HepG2 (cell line): ENCODE measurements around the gene USP25.

Source experiments
- EHMT2 ChIP-seq: fragments of 200-600 bp; sonication (generic); IDR thresholded peaks from 2 replicates; pipeline ENCODE4 v1.7.0; 2017; ENCODE audit warnings: antibody characterized with exemption, low read depth, low read length, borderline replicate concordance
- FOXP1 ChIP-seq, 2 experiments: fragments of 450-650 bp in 1 of 2; IDR thresholded peaks; 2 replicates each; pipeline ENCODE4 v1.6.1; 2017 to 2018; ENCODE audit warnings: antibody characterized with exemption in 1 of 2
- MYC ChIP-seq: sonication (generic); formaldehyde crosslinking; IDR thresholded peaks from 2 replicates; pipeline ENCODE4 v1.9.0; 2021; ENCODE audit warnings: missing genetic modification reagents, borderline replicate concordance
- NONO ChIP-seq, 2 experiments: fragments of 450-650 bp in 1 of 2; sonication (generic) in 1 of 2; formaldehyde crosslinking in 1 of 2; IDR thresholded peaks in 1 of 2; conservative IDR thresholded peaks in 1 of 2; 2 replicates each; pipeline versions ENCODE4 v1.6.1 to v1.8.0; 2017 to 2022; ENCODE audit warnings: mild to moderate bottlenecking in 1 of 2, missing genetic modification reagents in 1 of 2, moderate library complexity in 1 of 2
- PATZ1 ChIP-seq: sonication (generic); formaldehyde crosslinking; IDR thresholded peaks from 2 replicates; pipeline ENCODE4 v1.4.0; 2020; ENCODE audit warnings: missing genetic modification reagents
- SRSF9 ChIP-seq: fragments of 200-400 bp; formaldehyde crosslinking; IDR thresholded peaks from 2 replicates; pipeline ENCODE4 v1.6.1; 2018; ENCODE audit warnings: borderline replicate concordance, mild to moderate bottlenecking, low read depth, low read length; ENCODE audit not compliant: insufficient read depth, poor library complexity, severe bottlenecking
- U2AF1 ChIP-seq: fragments of 200-400 bp; formaldehyde crosslinking; optimal IDR thresholded peaks from 2 replicates; pipeline ENCODE3; 2017; ENCODE audit warnings: mild to moderate bottlenecking, low read depth, low read length
- ZNF34 ChIP-seq: sonication (generic); formaldehyde crosslinking; IDR thresholded peaks from 2 replicates; pipeline ENCODE4 v1.4.0; 2020; ENCODE audit warnings: mild to moderate bottlenecking, missing genetic modification reagents, borderline replicate concordance

- TF ChIP-seq PATZ1 (CRISPR knock-in tag), result peak; percentile 25; the same call in 1 of the 2 replicates
- no peak for TF ChIP-seq EHMT2
- no peak for TF ChIP-seq NONO (IDR thresholded peaks at IDR 0.05)
- TF ChIP-seq NONO (CRISPR knock-in tag; conservative IDR thresholded peaks at IDR 0.05), result peak; percentile 54
- no peak for TF ChIP-seq U2AF1
- peak; percentile 29; the same call in 1 of the 2 replicates for TF ChIP-seq MYC (CRISPR knock-in tag)
- no peak for TF ChIP-seq ZNF34 (CRISPR knock-in tag)
- TF ChIP-seq SRSF9, result no peak
- TF ChIP-seq FOXP1 (IDR thresholded peaks at IDR 0.05), result no peak
- TF ChIP-seq FOXP1 (CRISPR knock-in tag; IDR thresholded peaks at IDR 0.05), result no peak
These were observed at the start of gene USP25 for GRCh38 chr21:15729674-15730483.
